ENCODE results near the gene SALL3.

DNA sequence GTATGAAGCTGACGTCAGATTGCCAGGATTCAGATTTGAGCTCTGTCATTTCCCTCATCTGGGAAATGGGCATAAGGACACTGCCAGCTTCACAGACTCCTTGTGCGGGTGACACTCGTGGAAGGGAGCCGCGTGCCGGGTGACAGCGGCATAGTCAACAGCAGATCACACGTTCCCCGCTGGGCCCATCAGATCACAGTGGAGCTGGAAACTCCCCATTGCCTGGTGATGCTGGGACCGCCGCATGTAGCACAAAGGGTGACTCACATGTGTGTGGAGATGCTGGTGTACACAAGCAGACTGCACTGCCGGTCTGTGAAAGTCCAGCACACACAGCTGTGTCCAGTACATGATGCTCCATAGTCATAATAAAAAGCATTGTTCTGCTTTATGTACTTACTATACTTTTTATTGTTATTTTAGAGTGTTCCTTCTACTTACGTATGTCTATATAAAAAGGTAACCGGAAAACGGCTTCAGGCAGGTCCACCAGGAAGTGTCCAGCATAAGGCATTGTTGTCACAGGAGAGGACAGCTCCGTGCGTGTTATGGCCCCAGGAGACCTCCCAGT lies 31.8 kb downstream of the SALL3 start:
- TF ChIP-seq POLR2A (IDR thresholded peaks at IDR 0.05): no peak
- TF ChIP-seq, protein P1, sequence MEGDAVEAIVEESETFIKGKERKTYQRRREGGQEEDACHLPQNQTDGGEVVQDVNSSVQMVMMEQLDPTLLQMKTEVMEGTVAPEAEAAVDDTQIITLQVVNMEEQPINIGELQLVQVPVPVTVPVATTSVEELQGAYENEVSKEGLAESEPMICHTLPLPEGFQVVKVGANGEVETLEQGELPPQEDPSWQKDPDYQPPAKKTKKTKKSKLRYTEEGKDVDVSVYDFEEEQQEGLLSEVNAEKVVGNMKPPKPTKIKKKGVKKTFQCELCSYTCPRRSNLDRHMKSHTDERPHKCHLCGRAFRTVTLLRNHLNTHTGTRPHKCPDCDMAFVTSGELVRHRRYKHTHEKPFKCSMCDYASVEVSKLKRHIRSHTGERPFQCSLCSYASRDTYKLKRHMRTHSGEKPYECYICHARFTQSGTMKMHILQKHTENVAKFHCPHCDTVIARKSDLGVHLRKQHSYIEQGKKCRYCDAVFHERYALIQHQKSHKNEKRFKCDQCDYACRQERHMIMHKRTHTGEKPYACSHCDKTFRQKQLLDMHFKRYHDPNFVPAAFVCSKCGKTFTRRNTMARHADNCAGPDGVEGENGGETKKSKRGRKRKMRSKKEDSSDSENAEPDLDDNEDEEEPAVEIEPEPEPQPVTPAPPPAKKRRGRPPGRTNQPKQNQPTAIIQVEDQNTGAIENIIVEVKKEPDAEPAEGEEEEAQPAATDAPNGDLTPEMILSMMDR (IDR thresholded peaks at IDR 0.05): no peak
- no peak for TF ChIP-seq POLR2AphosphoS5 (IDR thresholded peaks at IDR 0.05)
